ENCODE measurements around the gene RNF130.

Gene RNF130

DNA sequence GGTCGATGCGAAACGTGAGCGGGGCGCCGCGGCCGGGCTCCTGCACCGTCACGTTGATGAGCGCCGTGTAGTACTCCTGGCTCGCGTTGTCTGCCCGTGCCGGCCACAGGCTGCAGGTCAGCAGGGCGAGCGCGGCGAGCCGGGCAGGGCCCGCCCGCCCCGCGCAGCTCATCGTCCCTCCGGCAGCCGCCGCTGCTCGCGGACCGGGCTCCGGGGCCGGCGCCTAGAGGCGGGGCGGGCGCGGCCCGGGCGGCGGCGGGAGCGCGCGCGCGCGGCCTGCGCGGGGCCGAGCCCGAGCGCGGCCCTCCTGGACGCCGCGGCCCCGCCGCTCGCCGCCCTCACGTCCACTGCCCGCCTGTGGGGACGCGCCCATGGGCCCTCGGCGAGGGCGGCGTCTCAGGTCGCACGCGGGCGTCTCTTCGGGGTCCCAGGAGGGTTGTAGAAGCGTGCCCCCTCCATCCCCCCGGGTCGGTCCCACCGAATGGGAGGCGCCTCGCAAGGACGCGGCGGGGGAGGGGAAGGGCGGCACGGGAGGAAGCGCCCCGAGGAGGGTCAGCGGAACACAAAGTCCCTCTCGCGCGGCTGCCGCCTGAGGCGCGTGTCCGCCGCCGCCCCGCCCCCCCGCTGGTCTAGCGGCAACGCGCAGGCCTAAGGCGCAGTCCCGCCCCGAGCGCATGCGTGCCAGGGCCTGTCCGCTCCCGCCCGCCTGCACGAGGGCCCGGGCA is at the start of gene RNF130 (continued):
- TF ChIP-seq MYNN (tag by site-specific recombination; IDR thresholded peaks at IDR 0.05; ENCODE audit: borderline replicate concordance), result no peak
- TF ChIP-seq ZNF223 (tag by site-specific recombination; IDR thresholded peaks at IDR 0.05), result no peak
- TF ChIP-seq ZNF664 (tag by site-specific recombination; IDR thresholded peaks at IDR 0.05), result no peak
- TF ChIP-seq, protein P1, sequence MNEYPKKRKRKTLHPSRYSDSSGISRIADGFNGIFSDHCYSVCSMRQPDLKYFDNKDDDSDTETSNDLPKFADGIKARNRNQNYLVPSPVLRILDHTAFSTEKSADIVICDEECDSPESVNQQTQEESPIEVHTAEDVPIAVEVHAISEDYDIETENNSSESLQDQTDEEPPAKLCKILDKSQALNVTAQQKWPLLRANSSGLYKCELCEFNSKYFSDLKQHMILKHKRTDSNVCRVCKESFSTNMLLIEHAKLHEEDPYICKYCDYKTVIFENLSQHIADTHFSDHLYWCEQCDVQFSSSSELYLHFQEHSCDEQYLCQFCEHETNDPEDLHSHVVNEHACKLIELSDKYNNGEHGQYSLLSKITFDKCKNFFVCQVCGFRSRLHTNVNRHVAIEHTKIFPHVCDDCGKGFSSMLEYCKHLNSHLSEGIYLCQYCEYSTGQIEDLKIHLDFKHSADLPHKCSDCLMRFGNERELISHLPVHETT (tag by site-specific recombination; IDR thresholded peaks at IDR 0.05), result no peak
- no peak for TF ChIP-seq HOXD13 (CRISPR knock-in tag; IDR thresholded peaks at IDR 0.05; ENCODE audit: borderline replicate concordance)
- no peak for TF ChIP-seq ZBTB17 (tag by site-specific recombination; IDR thresholded peaks at IDR 0.05)
- TF ChIP-seq ZNF155 (tag by site-specific recombination; IDR thresholded peaks at IDR 0.05), result no peak
- peak; percentile 17; the same call in 1 of the 2 replicates for TF ChIP-seq ZBTB20 (tag by site-specific recombination; IDR thresholded peaks at IDR 0.05)
- no peak; the same call in none of the 2 replicates for TF ChIP-seq ZNF513 (tag by site-specific recombination; IDR thresholded peaks at IDR 0.05)
- no peak for TF ChIP-seq OSR2 (tag by site-specific recombination; IDR thresholded peaks at IDR 0.05)
- TF ChIP-seq ZIC2 (tag by site-specific recombination; IDR thresholded peaks at IDR 0.05), result peak; percentile 88
- TF ChIP-seq ZNF23 (tag by site-specific recombination; IDR thresholded peaks at IDR 0.05; ENCODE audit: borderline replicate concordance), result no peak
- no peak for TF ChIP-seq PRDM1 (tag by site-specific recombination; IDR thresholded peaks at IDR 0.05)
- TF ChIP-seq ZNF354C (tag by site-specific recombination; IDR thresholded peaks at IDR 0.05; ENCODE audit: borderline replicate concordance, low read depth), result no peak
- peak; percentile 95 for TF ChIP-seq ZNF561 (tag by site-specific recombination; IDR thresholded peaks at IDR 0.05; ENCODE audit: borderline replicate concordance)
- TF ChIP-seq ZNF658 (tag by site-specific recombination; IDR thresholded peaks at IDR 0.05), result no peak
- TF ChIP-seq SCRT2 (tag by site-specific recombination; IDR thresholded peaks at IDR 0.05), result no peak
- TF ChIP-seq ZNF677 (tag by site-specific recombination; IDR thresholded peaks at IDR 0.05), result no peak
- TF ChIP-seq GFI1B (tag by site-specific recombination; IDR thresholded peaks at IDR 0.05), result no peak
- no peak; the same call in 1 of the 2 replicates for TF ChIP-seq ZFP69B (tag by site-specific recombination; IDR thresholded peaks at IDR 0.05)
- TF ChIP-seq ZFP41 (tag by site-specific recombination; IDR thresholded peaks at IDR 0.05; ENCODE audit: borderline replicate concordance), result no peak
- TF ChIP-seq ZNF768 (tag by site-specific recombination; IDR thresholded peaks at IDR 0.05), result no peak
- TF ChIP-seq, protein P2, sequence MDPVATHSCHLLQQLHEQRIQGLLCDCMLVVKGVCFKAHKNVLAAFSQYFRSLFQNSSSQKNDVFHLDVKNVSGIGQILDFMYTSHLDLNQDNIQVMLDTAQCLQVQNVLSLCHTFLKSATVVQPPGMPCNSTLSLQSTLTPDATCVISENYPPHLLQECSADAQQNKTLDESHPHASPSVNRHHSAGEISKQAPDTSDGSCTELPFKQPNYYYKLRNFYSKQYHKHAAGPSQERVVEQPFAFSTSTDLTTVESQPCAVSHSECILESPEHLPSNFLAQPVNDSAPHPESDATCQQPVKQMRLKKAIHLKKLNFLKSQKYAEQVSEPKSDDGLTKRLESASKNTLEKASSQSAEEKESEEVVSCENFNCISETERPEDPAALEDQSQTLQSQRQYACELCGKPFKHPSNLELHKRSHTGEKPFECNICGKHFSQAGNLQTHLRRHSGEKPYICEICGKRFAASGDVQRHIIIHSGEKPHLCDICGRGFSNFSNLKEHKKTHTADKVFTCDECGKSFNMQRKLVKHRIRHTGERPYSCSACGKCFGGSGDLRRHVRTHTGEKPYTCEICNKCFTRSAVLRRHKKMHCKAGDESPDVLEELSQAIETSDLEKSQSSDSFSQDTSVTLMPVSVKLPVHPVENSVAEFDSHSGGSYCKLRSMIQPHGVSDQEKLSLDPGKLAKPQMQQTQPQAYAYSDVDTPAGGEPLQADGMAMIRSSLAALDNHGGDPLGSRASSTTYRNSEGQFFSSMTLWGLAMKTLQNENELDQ (tag by site-specific recombination; IDR thresholded peaks at IDR 0.05; ENCODE audit: low read depth), result no peak
- no peak for TF ChIP-seq GLI2 (tag by site-specific recombination; IDR thresholded peaks at IDR 0.05; ENCODE audit: borderline replicate concordance, low read depth)
- no peak for TF ChIP-seq ZNF26 (tag by site-specific recombination; IDR thresholded peaks at IDR 0.05)
- TF ChIP-seq ZNF621 (tag by site-specific recombination; IDR thresholded peaks at IDR 0.05), result no peak
- TF ChIP-seq ZNF560 (tag by site-specific recombination; IDR thresholded peaks at IDR 0.05; ENCODE audit: borderline replicate concordance), result no peak
- TF ChIP-seq ZNF558 (tag by site-specific recombination; IDR thresholded peaks at IDR 0.05), result no peak
- peak; percentile 47; the same call in 1 of the 2 replicates for TF ChIP-seq BCL11B (tag by site-specific recombination; IDR thresholded peaks at IDR 0.05; ENCODE audit: low read depth)
- TF ChIP-seq ZNF514 (tag by site-specific recombination; IDR thresholded peaks at IDR 0.05), result no peak
- no peak for TF ChIP-seq PRDM4 (tag by site-specific recombination; IDR thresholded peaks at IDR 0.05)

Measured in HEK293 (cell line).